ACHN (cell line): ENCODE results near the gene GREB1L.
"Not testable (repeated sequence)": the region's sequence is repeated elsewhere in the genome, so short reads cannot be mapped to it uniquely, and the experiment has no call there.

Source experiments
- DNase-seq: peaks from one replicate; pipeline ENCODE4 v3.0.0-alpha.2; 2015
- in situ Hi-C: cut with HindIII; loops from 2 replicates; pipeline ENCODE4 v1.10.0; 2017; ENCODE audit warnings: low sequenced_read_pairs, low pct_ligation_motif_present, low pct_unique_long_range_greater_than_20kb

GREB1L gene

DNA sequence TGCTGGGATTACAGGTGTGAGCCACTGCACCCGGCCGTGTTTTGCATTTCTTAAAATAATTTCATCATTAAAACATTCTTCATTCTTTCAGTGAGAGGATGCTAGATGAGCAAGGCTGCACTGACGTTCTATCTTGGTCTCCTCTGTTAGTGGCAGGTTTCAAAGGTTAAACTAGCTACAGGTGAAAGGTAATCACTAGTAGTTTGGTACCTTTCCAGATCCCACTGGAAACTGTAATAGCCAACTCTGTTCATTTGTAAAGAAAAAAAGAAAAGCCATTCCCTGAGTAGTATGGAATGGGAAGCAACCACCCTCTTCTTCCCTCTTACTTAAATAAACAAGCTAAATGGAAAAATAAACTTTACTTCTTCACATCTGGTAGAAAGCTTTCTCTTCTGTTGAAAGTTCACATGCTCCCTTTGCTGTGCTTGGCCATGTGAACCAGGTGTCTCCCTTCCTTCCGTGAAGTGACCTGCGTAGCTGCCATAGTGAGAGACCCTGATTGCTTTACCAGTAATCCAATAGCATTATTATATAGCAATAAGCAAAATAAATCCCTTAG is 94.0 kb downstream of the GREB1L start:
- in situ Hi-C loops: no loop called here
- no peak for DNase-seq

DNA sequence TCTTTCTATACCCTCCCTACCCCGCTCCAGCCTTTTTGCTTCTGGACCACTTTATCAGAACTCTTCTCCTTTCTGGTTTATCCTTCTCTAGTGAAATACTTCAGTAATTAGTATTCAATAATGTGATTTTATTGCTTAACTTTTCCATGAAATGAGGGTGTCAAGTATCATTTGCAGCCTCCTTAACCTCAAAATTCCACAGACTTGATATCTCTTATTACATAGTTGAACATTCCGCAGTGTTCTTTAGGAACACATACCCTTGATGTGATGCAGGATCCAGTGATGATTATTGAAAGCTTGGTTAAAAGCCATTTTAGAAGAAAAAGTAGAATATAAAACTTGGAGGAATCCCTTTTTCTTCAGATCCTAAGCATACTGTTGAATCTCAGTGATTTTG is 94.8 kb downstream of the GREB1L start:
- in situ Hi-C loops: no loop called here
- DNase-seq: no peak

DNA sequence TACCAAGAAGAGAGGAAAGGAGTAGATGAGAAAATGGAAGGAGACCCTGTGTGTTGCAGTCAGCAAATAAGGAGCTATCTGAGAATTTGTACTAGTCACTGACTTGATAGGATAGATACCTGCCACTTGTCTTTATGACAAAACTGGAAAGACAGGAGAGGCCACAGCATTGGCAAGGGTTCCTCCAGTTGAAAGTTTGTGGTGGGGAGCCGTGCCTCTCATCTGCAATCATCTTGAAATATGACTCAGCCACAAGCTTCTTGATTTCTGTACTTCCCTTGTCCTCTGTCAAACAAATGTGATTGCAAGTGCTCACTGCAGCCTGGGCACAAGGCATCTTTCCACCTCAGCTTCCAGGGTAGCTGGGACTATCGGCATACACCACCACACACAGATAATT is 99.1 kb downstream of the GREB1L start:
- DNase-seq: no peak
- in situ Hi-C loops: no loop called here

DNA sequence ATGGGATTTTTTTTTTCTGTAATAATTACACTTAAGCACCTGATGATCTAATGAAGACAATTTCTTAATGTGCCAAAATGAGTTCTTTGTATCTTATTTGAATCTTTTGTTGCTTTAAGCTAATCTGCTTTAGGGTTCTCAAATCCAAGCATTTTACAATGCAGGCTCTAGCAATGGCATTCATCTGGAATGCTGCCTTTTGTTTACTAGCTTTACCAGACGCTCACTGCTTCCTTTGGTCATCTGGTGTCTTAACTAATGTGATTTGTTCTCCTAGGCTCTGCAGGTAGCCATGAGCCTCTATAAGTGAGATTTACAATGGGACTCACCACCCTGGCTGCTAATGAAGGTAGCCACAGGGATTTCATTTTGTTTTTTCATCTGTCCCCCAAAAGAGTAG is 100.3 kb downstream of the GREB1L start:
- in situ Hi-C loops: no loop called here
- no peak for DNase-seq

DNA sequence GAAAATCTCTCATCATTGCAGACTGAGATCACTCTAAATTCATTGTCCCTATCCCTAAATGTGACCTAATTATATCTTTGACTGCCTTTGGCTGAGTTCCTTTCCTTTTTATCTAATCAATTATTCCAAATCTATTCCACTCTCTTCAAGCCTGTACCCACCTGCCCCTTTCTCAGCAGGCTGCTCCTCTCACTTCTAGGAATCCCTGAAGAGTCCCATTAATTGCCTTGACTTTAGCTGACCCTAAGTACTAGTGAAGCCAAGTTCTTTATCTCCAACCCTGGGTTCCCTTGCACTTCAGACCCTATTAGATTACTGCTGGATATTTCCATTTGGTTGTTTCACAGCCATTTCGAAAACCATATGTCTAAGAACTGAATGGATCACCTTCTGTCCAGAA is 102.8 kb downstream of the GREB1L start:
- in situ Hi-C loops: no loop called here
- no peak for DNase-seq

DNA sequence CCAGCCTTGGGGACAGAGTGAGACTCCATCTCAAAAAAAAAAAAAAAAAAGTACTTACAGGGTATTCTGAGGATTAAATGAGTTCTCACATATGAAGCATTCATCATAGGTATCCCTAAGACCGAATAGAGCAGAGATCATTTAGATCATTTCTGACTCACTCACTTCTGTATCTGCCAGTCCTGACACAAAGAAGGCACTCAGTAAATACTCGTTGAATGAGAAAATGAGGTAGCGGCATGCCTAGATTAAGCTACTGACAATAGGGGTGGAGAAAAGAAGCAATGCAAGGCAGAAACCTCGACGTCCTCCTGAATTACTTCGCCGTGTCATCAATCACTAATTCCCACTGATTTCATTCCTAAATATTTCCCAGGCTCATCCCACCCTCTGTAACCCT is 103.8 kb downstream of the GREB1L start:
- DNase-seq: no peak
- in situ Hi-C loops: no loop called here

DNA sequence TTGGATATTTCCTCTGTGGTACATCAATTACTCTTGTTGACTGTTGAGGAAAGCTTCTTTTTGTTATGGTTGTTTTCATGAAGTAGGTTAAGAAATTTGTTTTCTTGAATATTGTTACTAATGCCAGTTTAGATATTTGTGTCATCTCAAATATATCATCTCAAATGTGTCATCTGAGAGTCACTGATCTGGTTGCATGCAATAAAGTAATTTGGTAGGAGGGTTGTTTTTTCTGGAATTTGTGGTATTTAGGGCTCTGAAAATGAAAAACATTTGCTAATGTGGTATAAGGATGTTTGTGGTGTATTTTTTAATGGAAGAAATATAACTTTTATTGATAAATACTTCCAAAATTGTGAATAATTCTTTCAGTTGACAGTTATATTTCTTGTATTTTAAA is 117.7 kb downstream of the GREB1L start:
- no peak for DNase-seq
- in situ Hi-C loops: no loop called here

DNA sequence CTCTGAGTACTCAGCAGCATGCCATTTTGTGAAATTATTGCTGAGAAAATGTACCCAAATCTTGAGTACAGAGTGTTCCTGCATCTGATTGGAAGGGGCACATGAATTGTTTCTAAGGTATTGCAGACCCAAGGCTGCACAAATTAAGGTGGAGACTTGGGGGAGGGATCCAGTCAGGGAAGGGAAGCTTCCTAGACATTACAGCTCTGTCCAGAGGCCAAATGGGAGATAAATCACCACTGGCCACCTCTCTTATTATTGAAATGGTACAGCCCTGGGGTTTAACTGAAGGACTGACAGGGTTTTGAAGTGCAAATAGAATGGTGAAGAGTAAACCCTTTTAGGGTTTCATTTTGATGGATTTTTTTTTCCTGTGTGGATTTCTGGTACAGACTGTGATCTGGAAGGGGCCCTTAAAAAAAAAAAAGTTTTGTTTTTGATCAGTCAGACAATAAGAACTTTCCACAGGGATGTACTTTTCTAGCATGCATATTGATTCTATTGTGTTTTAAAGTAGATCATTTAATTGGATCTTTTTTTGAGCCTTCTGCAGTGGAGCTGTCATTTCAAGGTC is 119.4 kb downstream of the GREB1L start:
- in situ Hi-C loops: no loop called here
- no peak for DNase-seq

DNA sequence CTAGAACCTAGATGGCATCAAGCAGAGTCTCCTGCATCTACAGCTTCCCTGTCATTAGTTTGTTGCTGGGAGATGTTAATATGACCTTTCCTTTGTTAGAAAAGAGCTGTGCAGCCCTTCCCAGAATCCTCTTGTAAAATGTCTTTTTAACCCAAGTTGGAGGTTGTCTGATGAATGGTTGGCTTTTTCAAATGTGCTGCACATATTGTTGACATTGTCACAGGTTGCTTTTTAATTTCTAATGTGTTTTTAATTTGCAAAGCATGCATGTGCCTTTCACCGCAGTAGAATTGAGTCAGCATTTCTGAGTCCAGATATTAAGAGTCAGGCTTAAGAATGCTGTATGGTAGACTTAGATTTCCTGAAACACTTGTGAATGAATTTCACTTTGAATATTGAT is 120.8 kb downstream of the GREB1L start:
- no peak for DNase-seq
- in situ Hi-C loops: no loop called here

DNA sequence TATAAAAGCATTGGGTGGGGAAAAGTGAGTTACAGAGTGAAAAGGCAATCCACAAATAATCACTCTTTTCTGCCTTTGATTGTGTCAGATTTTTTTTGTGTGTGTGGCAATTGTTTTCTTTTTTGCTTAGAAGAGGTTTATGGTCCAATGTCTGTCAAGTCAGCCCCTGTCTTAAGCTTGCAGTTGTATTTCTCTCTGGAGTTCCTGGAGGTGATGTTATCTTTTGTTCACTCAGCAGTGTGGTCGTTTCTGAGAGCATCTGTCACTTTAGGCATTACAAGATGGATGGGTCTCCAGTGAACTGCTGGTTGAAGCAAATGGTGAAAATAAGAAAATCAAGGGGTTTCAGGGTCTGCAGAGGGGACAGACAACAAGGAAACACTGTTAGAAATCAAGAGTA is 121.3 kb downstream of the GREB1L start:
- DNase-seq: no peak
- in situ Hi-C loops: no loop called here

DNA sequence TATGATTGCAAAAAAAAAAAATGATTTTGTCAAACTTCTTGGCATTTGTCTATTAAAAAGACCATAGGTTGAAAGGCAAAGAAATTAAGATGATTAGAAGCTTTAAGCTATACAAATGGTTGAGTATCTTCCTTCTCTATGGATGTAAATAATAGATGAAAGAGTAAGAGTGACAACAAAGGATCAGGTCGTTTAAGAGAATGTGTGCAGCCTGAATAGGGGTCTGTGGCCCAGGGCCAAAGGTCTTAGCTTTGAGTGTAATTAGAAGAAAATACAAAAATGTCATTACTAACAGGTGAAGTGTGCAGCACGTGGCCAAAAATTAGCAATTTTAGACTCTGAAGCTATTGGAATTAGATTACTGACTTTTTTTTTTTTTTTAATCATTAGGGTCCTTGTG is 122.4 kb downstream of the GREB1L start:
- DNase-seq: no peak
- in situ Hi-C loops: no loop called here

DNA sequence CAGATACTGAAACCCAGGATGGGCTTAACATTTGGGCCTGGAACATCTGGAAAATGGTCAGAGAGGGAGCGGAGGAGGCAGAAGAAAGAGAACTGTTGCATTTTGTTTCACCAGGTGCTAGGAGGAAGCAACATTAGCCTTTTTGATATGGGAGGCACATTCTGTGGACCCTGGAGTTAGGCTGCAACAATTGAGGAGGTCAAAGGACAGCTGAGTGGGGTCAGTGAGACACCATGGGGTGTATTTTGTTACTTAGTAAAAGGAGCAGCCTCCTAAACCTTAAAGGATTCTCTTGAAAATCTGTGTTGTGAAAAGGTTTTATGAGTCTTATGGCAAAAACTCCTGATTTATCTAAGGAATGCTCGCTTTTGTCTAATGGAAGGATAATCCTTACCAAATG is 124.9 kb downstream of the GREB1L start:
- DNase-seq: no peak
- in situ Hi-C loops: no loop called here

DNA sequence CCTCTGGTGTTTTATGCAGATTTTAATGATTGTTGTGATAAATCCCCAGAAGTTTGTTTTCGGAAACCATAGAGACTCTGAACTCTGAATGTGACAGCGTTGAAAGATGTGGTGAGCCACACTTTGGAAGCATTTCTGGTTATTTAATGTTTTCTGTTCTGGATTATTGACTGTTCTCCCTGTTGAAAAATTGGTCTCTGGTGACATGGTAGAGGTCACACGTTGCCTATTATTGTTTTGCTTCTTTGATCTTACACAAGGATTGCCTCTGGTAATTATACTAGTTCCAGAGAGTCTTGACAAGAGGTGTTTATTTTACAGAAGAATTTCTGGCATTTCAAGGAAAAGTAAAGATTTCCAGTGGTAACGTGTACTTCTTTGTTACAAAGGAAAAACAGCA is 127.1 kb downstream of the GREB1L start:
- in situ Hi-C loops: no loop called here

DNA sequence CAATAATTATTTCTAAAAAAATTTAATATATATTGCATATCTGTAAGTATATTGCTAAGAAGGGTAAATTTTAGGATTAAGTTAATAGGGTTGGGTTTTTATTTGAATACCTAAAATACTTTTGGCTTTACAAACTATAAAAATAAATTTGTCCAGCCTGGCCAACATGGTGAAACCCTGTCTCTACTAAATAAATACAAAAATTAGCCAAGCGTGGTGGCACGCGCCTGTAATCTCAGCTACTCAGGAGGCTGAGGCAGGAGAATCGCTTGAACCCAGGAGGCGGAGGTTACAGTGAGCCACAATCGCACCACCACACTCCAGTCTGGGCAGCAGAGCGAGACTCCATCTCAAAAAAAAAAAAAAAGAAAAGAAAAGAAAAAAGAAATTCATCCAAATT is 127.6 kb downstream of the GREB1L start:
- DNase-seq, in situ Hi-C loops: not testable (repeated sequence)

More for the DNA sequence above, 127.1 kb downstream of the GREB1L start:
- no peak for DNase-seq

DNA sequence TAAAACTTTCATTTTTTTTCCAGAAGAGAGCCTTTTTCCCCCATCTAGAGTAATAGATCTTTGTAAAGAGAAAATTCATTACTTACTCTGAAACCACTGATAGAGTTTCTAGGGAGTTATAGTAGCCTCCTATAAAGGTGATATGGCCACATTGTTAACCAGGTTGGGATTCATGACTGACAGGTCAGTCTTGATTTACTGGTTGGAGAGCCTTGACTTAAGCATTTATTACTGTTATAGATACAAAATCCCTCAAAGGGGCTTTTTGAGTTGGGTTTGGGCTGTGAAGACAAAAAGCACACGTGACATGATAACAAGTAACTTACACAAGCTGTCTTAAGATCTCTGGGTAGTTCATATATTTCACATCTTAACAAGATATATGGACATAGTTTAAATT is 141.0 kb downstream of the GREB1L start:
- no peak for DNase-seq
- in situ Hi-C loops: no loop called here

DNA sequence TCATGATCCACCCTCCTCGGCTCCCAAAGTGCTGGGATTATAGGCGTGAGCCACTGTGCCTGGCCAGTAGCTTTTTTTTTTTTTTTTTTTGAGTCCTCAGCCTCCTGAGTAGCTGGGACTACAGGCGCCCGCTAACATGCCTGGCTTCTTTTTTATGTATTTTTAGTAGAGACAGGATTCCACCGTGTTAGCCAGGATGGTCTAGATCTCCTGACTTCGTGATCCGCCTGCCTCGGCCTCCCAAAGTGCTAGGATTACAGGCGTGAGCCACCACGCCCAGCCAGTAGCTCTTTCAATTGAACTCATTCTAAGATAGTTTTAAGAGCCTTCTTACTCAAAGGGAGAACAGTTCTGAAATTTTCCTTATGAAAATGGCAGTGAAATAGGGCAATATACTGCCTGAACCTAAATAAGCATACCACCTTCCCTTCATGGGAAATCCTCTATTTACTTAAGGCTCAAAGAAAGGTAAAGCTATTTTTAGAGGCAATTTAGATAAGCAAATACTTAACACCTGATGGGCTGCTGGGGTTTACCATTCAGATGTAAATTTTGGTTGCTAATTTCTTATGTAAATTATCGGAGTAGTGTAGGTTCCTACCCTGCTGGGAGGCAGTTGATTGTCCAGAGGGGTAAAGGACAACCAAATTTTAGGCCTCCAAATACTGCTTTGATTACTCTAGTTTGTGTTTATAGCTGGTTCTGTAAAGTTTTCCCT is 144.7 kb downstream of the GREB1L start:
- in situ Hi-C loops: no loop called here
- DNase-seq: no peak

DNA sequence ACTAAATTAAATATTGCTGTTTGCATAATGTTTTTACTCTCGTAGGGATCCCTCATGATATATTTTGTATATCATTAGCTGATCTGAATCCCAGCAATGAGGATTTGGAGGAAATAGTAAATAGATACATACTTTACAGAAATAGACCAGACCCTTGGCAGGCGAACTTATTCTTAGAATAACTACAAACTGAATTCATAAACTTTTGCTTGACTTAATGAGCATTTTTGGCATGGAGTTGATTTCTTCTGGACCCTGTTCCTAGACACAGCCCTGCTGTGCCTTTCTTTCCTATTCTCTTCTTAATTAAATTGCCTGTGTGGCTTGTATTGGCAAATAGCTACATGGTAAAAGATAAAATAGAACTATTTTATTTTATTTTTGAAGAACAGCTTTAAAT is 145.9 kb downstream of the GREB1L start:
- no peak for DNase-seq
- in situ Hi-C loops: no loop called here

DNA sequence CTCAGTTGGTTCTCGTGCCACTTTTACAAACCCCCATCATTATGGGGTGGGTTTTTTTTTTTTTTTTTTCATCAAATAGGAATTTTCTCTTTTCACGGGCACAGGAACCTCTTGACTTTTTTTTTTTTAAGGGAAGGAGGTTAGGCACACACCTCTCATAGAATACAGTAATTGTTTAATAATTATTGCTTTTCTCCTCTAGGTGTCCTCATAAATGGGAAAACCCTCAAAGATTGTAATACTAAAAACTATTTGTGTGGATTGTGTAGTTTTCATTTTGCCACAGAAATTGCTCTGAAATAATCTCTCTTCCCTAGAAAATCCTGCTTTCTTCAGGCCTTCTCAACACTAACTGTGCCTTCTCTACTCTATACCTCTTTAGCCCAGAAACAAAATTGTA is 147.3 kb downstream of the GREB1L start:
- in situ Hi-C loops: no loop called here
- no peak for DNase-seq

DNA sequence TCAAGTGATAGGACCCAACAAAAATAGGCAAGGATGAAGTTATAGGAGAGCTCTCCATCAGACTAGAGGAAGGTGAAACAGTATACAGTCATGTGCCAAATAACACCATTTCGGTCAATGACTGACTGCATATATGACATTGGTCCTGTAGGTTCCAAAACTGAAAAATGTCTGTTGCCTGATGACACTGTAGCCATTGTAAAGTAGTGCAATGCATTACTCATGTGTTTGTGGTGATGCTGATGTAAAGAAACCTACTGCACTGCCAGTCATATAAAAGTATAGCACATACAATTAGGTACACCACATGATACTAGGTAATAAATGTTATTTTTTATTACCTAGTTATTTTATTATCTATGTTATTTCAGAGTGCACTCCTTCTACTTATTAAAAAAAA is 147.9 kb downstream of the GREB1L start:
- in situ Hi-C loops: no loop called here
- no peak for DNase-seq

DNA sequence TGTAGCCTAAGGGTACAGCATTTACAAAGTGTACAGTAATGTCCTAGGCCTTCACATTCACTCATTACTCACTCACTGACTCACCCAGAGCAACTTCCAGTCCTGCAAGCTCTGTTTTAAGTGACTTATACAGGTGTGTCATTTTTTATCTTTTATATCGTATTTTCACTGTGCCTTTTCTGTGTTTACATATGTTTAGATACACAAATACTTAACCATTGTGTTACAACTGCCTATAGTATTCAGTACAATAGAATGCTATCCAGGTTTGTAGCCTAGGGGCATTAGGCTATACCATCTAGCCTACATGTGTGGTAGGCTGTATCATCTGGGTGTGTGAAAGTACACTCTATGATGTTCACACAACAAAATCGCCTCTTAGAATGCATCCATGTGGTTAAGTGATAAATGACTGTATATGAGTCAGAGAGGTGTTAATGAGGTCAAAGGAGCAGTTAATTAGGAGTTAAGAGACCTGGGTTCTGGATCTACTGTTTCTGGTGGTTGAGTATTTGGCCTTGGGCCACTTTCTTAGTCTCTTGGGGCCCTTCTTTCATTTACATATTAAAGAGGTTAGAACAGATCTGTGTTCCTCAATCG is 149.1 kb downstream of the GREB1L start:
- in situ Hi-C loops: no loop called here
- DNase-seq: peak; percentile 34
